NCI-H1694 (cell line): ENCODE data around the gene SCARF2.
A peak's percentile ranks its signal among the peaks of the same experiment; 100 is the strongest.
"Not testable (repeated sequence)": the region's sequence is repeated elsewhere in the genome, so short reads cannot be mapped to it uniquely, and the experiment has no call there.

Source experiments
- DNase-seq: peaks from one replicate; lab custom pipeline; 2025; lab: John Stamatoyannopoulos, UW

The SCARF2 gene

GRCh38 chr22:20427104-20427944 is 10.3 kb downstream of the SCARF2 start:
- no peak for DNase-seq

GRCh38 chr22:20426259-20426615 is 11.4 kb downstream of the SCARF2 start:
- DNase-seq: no peak

GRCh38 chr22:20425566-20426258 is 11.9 kb downstream of the SCARF2 start:
- DNase-seq: no peak

GRCh38 chr22:20424932-20425565 is 12.6 kb downstream of the SCARF2 start:
- DNase-seq: no peak

GRCh38 chr22:20424568-20424931 is 13.1 kb downstream of the SCARF2 start:
- DNase-seq: no peak

GRCh38 chr22:20423906-20424551 is 13.6 kb downstream of the SCARF2 start:
- no peak for DNase-seq

- no peak for DNase-seq
Measured at GRCh38 chr22:20423008-20423905, 14.4 kb downstream of the SCARF2 start.

GRCh38 chr22:20422271-20423007 is 15.2 kb downstream of the SCARF2 start:
- no peak for DNase-seq

GRCh38 chr22:20421507-20421874 is 16.1 kb downstream of the SCARF2 start:
- DNase-seq: no peak

- DNase-seq: no peak
Measured at GRCh38 chr22:20420157-20420842, 17.3 kb downstream of the SCARF2 start.

- DNase-seq: no peak
Measured at GRCh38 chr22:20419664-20419951, 18.0 kb downstream of the SCARF2 start.

- peak; percentile 14 for DNase-seq
Measured at GRCh38 chr22:20418211-20418788, 19.3 kb downstream of the SCARF2 start.

GRCh38 chr22:20415699-20416098 is 21.9 kb downstream of the SCARF2 start:
- not testable (repeated sequence) for DNase-seq

- not testable (repeated sequence) for DNase-seq
Measured at GRCh38 chr22:20415241-20415640, 22.4 kb downstream of the SCARF2 start.

- DNase-seq: no peak
Measured at GRCh38 chr22:20414450-20414849, 23.2 kb downstream of the SCARF2 start.

- no peak for DNase-seq
Measured at GRCh38 chr22:20414059-20414440, 23.6 kb downstream of the SCARF2 start.

- no peak for DNase-seq
Measured at GRCh38 chr22:20413217-20414058, 24.2 kb downstream of the SCARF2 start.

GRCh38 chr22:20412474-20413216 is 25.0 kb downstream of the SCARF2 start:
- no peak for DNase-seq
